OCI-LY1 (cell line): Measurements from ENCODE around the gene GGPS1.

Experiments
- H2AFZ ChIP-seq: fragments of 200-600 bp; sonication (generic), shearing (Covaris generic); 2 replicates; pipeline ENCODE4 v1.6.0; 2014; ENCODE audit warnings: antibody characterized with exemption, mild to moderate bottlenecking, low read length
- H3F3A ChIP-seq: fragments of 200-600 bp; sonication (generic), shearing (Covaris generic); 2 replicates; pipeline ENCODE4 v1.6.0; 2014; ENCODE audit warnings: mild to moderate bottlenecking, antibody characterized with exemption, low read length, moderate library complexity; ENCODE audit not compliant: insufficient read depth
- H3K27ac ChIP-seq: fragments of 200-600 bp; sonication (generic); 2 replicates; pipeline ENCODE4 v1.5.1; 2014; ENCODE audit warnings: low read length, mixed run types, mild to moderate bottlenecking, low read depth; ENCODE audit not compliant: poor library complexity, severe bottlenecking
- H3K27me3 ChIP-seq: fragments of 200-600 bp; sonication (generic); 2 replicates; pipeline ENCODE4 v1.6.0; 2014; ENCODE audit warnings: antibody characterized with exemption, mild to moderate bottlenecking, low read length, moderate library complexity; ENCODE audit not compliant: insufficient read depth
- H3K36me3 ChIP-seq: fragments of 200-600 bp; sonication (generic); 2 replicates; pipeline ENCODE4 v1.6.1; 2014; ENCODE audit warnings: mild to moderate bottlenecking, antibody characterized with exemption, low read length, moderate library complexity, mixed read lengths; ENCODE audit not compliant: insufficient read depth
- H3K4me1 ChIP-seq: fragments of 200-600 bp; sonication (generic); 2 replicates; pipeline ENCODE4 v1.5.1; 2014; ENCODE audit warnings: mild to moderate bottlenecking, low read length, moderate library complexity; ENCODE audit not compliant: insufficient read depth, severe bottlenecking
- H3K4me2 ChIP-seq: fragments of 200-600 bp; sonication (generic), shearing (Covaris generic); 2 replicates; pipeline ENCODE4 v1.6.1; 2014; ENCODE audit warnings: low read length
- H3K4me3 ChIP-seq: fragments of 200-600 bp; sonication (generic); 2 replicates; pipeline ENCODE4 v1.5.1; 2014; ENCODE audit warnings: low read length, low read depth, mild to moderate bottlenecking, mixed read lengths; ENCODE audit not compliant: poor library complexity, severe bottlenecking
- H3K79me2 ChIP-seq: fragments of 200-600 bp; shearing (Covaris generic); 2 replicates; pipeline ENCODE4 v1.6.1; 2016; ENCODE audit warnings: mixed run types, low read length, mixed read lengths; ENCODE audit not compliant: insufficient read depth
- H3K9ac ChIP-seq: fragments of 200-600 bp; sonication (generic), shearing (Covaris generic); 2 replicates; pipeline ENCODE4 v1.6.1; 2014; ENCODE audit warnings: mild to moderate bottlenecking, low read length, mixed read lengths
- H3K9me2 ChIP-seq: fragments of 200-600 bp; sonication (generic), shearing (Covaris generic); 2 replicates; pipeline ENCODE4 v1.6.1; 2014; ENCODE audit warnings: low read depth, mild to moderate bottlenecking, low read length, mixed read lengths
- H3K9me3 ChIP-seq: fragments of 200-600 bp; shearing (Covaris generic); 2 replicates; pipeline ENCODE4 v1.6.1; 2014; ENCODE audit warnings: low read length, mixed read lengths
- H4K20me1 ChIP-seq: fragments of 200-600 bp; sonication (generic), shearing (Covaris generic); 2 replicates; pipeline ENCODE4 v1.6.0; 2016; ENCODE audit warnings: mild to moderate bottlenecking, low read length; ENCODE audit not compliant: insufficient read depth
- CTCF ChIP-seq: fragments of 200-600 bp; sonication (generic), shearing (Covaris generic); IDR thresholded peaks from 2 replicates; pipeline ENCODE4 v1.5.1; 2017; ENCODE audit warnings: mild to moderate bottlenecking, antibody characterized with exemption, low read length, moderate library complexity, mixed read lengths
- EZH2 ChIP-seq: fragments of 200-600 bp; sonication (generic), shearing (Covaris generic); IDR thresholded peaks from 2 replicates; pipeline ENCODE4 v1.8.0; 2017; ENCODE audit warnings: borderline replicate concordance, mixed run types, mild to moderate bottlenecking, antibody characterized with exemption, low read length, moderate library complexity, mixed read lengths

Gene GGPS1

GRCh38 chr1:235313262-235313661 is 15.1 kb upstream of the GGPS1 start:
- H3K27ac ChIP-seq, result no peak overlapping the region
- H3K27me3 ChIP-seq, result no peaks in the 10 kb centered on the region
- no peak overlapping the region for H3K4me3 ChIP-seq
- peaks cover 29% of the 10 kb centered on the region for H3K36me3 ChIP-seq
- peaks cover 80% of the 10 kb centered on the region for H3K79me2 ChIP-seq
- no peaks in the 10 kb centered on the region for H3K9me2 ChIP-seq
- TF ChIP-seq CTCF (no peak), EZH2 (no peak)
- no peaks in the 10 kb centered on the region for H3F3A ChIP-seq
- no peaks in the 10 kb centered on the region for H3K9me3 ChIP-seq
- peaks cover 6% of the 10 kb centered on the region; the same call in 1 of the 2 replicates for H4K20me1 ChIP-seq
- H2AFZ ChIP-seq, result no peak overlapping the region
- H3K4me2 ChIP-seq, result no peak overlapping the region
- peaks cover 6% of the 10 kb centered on the region for H3K4me1 ChIP-seq
- no peak overlapping the region for H3K9ac ChIP-seq

- H3F3A ChIP-seq, result no peaks in the 10 kb centered on the region
- no peak overlapping the region for H3K4me2 ChIP-seq
- peaks cover 37% of the 10 kb centered on the region for H3K36me3 ChIP-seq
- no peaks in the 10 kb centered on the region for H3K9me2 ChIP-seq
- no peak overlapping the region for H3K27ac ChIP-seq
- H3K4me3 ChIP-seq, result no peak overlapping the region
- TF ChIP-seq EZH2, result no peak
- no peak for TF ChIP-seq CTCF
- H3K9me3 ChIP-seq, result no peaks in the 10 kb centered on the region
- no peak overlapping the region for H2AFZ ChIP-seq
- no peak overlapping the region for H3K9ac ChIP-seq
- H3K79me2 ChIP-seq, result peaks cover 89% of the 10 kb centered on the region
- no peaks in the 10 kb centered on the region for H3K27me3 ChIP-seq
- H4K20me1 ChIP-seq, result peaks cover 6% of the 10 kb centered on the region; the same call in 1 of the 2 replicates
- peaks cover 6% of the 10 kb centered on the region for H3K4me1 ChIP-seq
Observed at GRCh38 chr1:235313931-235314678, 14.3 kb upstream of the GGPS1 start.

- H3K4me1 ChIP-seq, result peaks cover 6% of the 10 kb centered on the region
- H3K36me3 ChIP-seq, result peaks cover 43% of the 10 kb centered on the region
- no peak overlapping the region for H3K9ac ChIP-seq
- no peaks in the 10 kb centered on the region for H3K9me2 ChIP-seq
- no peak for TF ChIP-seq CTCF
- no peak for TF ChIP-seq EZH2
- H3K9me3 ChIP-seq, result no peaks in the 10 kb centered on the region
- no peak overlapping the region for H3K27ac ChIP-seq
- H3K79me2 ChIP-seq, result peaks cover 96% of the 10 kb centered on the region
- H2AFZ ChIP-seq, result no peak overlapping the region
- H3F3A ChIP-seq, result no peaks in the 10 kb centered on the region
- no peak overlapping the region for H3K4me2 ChIP-seq
- peaks cover 6% of the 10 kb centered on the region; the same call in 1 of the 2 replicates for H4K20me1 ChIP-seq
- no peaks in the 10 kb centered on the region for H3K27me3 ChIP-seq
- H3K4me3 ChIP-seq, result no peak overlapping the region
Observed at GRCh38 chr1:235315173-235315572, 13.2 kb upstream of the GGPS1 start.
